Effector CD8-positive, alpha-beta T cell (primary cell): ENCODE data around the gene C14orf39.
"Not testable (repeated sequence)": the region's sequence is repeated elsewhere in the genome, so short reads cannot be mapped to it uniquely, and the experiment has no call there.

ENCODE experiments used
- DNase-seq: peaks from one replicate; lab custom pipeline; 2025; lab: John Stamatoyannopoulos, UW

Gene C14orf39

DNA sequence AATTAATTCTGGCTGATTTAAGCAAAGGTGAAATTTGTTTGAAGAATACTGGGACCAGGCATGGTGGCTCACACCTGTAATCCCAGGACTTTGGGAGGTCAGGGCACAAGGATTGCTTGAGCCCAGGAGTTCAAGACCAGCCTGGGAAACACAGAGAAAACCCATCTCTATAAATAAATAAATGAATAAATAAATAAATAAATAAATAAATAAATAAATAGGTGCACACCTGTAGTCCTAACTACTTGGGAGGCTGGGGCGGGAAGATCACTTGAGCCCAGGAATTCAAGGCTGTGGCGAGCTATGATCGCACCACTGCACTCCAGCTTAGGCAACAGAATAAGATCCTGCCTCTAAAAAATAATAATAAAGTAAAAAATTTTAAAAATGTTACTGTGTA, 4.4 kb upstream of the C14orf39 start:
- DNase-seq = no peak

- no peak for DNase-seq
Measured at GRCh38 chr14:60488175-60488574, 2.3 kb upstream of the C14orf39 start.

GRCh38 chr14:60487211-60487610, 1.3 kb upstream of the C14orf39 start:
- DNase-seq = no peak

DNA sequence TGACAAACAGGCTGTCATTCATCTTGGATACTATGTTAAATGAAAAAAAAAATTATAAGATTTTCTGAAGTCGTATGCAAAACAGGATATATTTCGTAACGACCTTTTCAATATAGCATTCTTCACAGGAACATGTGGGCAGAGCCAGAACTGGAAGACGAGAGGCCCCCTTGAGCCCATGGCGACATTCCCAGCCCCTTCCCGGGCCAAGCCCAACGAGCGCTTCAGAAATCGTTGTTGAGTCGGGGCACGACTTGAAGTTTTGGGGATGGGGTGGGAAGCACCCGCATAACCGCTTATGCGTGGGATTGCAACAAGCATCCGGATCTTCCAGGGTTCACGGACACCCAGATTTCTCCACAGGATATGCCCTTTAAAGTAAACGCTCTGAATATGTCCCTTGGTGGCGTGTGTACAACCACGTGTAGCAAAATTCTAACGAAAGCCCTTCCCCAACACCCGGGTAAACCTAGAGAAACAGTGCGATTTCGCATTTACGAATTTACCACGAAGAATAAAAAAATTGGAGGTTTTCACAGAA, 736 bp downstream of the C14orf39 start:
- DNase-seq = no peak

GRCh38 chr14:60482743-60483142, 3.1 kb downstream of the C14orf39 start:
- no peak for DNase-seq

DNA sequence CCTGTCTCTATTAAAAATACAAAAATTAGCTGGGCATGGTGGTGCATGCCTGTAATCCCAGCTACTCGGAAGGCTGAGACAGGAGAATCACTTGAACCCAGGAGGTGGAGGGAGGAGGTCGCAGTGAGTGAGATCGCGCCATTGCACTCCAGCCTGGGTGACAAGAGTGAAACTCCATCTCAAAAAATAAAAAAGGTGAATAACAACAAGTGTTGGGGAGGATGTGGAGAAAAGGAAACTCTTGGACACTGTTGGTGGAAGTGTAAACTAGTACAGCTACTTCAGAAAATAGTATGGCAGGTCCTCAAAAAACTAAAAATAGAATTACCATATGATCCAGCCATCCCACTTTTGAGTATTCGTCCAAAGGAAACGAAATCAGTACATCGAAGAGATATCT, 5.6 kb downstream of the C14orf39 start:
- not testable (repeated sequence) for DNase-seq

DNA sequence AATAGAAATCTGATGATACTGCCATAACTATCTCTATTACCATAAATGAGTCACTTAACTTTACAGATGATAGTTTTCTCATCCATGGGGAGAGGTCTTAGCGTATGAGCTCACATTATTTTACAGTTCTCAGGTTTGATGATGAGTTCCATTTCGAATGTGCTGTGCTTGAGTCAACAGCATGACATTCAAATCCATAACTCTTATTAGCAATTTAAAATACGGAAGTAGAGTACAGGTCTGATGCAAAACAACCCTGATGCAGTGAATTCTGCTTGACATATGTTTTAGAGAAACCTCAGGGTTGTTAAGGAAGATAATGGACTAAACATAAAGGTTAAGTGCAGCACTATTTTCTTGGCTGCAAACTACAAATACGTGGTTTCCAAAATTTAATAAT, 30.0 kb downstream of the C14orf39 start:
- no peak for DNase-seq

- DNase-seq = no peak
Measured at GRCh38 chr14:60430276-60430675, 55.6 kb downstream of the C14orf39 start.

- DNase-seq = no peak
Measured at GRCh38 chr14:60420050-60420449, 65.8 kb downstream of the C14orf39 start.

- DNase-seq = not testable (repeated sequence)
Measured at GRCh38 chr14:60397550-60397949, 88.3 kb downstream of the C14orf39 start.

GRCh38 chr14:60396718-60397343, 89.0 kb downstream of the C14orf39 start:
- DNase-seq = no peak
